GM18502 (cell line): ENCODE measurements around the gene DKC1.

ENCODE experiments used
- ATAC-seq: cut with Tn5 transposase; IDR thresholded peaks from one replicate; pipeline ENCODE4 v1.9.1; 2021; ENCODE audit warnings: mild to moderate bottlenecking; ENCODE audit not compliant: unreplicated experiment, poor library complexity

DKC1 gene

DNA sequence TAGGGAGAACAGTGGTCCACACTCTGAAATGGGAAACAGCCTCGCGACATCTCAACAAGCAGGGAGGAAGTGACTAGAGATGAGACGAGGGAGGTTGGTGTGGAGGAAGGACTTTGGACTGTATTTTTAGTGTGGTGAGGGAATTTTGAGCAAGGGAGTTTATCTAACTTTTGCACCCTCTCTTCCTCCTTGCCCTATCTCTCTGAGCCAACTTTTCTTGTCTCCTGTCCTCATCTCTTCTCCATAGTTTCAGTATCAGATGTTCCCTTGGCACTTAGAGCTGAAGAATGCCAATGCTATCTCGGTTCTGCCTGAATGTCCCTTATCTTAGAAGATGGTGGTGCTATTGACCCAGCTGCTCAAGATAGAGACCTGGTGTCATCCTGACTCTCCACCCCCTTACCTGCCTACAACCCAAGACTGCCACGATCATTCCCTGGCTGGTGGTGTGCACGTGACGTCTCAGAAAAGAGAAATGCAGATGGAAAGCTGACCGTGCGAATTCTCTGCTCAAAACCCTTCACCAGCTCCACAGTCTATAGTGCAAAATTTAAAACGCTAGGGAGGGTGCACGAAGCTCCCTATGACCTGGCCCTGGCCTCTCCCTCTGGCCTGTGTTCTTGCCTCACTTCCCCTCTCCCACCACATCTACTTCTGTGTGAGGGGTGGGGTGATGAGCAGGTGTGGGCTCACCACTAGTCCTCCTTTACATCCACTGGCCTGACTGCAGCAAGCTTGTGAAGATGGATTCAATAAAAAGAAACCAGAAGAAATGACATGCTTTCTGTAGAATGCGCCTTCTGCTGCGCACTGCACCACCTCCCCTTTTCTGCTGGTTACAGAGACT lies 21.7 kb downstream of the DKC1 start:
- no peak for ATAC-seq

DNA sequence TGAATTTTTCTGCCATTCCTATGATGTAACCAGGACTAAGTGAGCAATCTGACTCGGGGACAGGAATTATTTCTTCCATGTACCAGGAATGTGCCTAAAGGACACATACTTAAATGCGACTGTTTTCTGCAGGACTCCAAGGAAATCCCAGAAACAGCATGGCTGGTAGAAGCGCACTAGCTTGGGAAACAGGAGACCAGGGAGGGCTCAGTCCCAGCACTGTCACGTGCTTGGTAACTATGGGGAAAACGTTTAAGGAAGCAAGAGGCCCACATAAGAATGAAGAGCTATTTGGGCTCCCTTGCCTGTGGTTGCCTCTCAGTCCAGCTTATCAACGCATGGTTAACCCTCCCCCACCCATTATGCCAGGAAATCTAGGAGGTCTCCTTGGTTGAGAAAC lies 23.1 kb downstream of the DKC1 start:
- no peak for ATAC-seq

DNA sequence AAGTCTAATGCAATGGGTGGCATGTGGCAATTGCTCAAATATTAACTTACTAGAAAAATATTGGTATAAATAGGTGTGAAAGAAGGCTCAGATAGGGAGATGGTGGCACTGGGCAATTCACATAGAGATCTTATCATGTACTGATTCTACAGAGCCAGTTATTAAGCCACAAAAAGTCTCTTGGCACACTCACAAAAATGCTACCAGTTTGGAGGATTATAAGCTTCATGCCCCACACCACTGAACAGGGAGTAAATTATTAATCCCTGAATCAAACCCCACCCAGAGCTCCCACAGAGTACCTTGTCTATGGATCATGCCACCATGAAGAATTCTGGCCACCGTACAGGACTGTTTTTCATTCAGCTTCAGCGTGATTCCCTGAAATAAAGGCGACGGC lies 28.8 kb downstream of the DKC1 start:
- ATAC-seq: no peak

DNA sequence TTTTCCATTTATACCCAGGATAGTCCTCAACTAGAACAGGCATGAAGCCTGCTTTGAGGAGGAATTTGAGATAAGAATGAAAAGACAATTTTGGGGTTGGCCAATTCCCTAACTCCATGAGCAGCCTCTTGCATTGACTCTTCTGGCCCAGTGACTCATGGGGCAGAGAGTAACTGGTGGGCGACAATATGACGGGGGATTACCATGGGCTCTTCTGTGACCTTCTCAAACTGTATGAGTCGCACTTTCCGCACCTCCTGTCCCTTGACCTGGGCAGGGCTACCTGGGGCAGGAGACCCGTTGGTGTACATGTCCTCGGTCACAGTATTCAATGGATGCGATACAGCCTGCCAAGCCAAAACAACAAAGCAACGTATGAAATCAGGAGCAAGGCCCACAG lies 29.3 kb downstream of the DKC1 start:
- ATAC-seq: no peak

DNA sequence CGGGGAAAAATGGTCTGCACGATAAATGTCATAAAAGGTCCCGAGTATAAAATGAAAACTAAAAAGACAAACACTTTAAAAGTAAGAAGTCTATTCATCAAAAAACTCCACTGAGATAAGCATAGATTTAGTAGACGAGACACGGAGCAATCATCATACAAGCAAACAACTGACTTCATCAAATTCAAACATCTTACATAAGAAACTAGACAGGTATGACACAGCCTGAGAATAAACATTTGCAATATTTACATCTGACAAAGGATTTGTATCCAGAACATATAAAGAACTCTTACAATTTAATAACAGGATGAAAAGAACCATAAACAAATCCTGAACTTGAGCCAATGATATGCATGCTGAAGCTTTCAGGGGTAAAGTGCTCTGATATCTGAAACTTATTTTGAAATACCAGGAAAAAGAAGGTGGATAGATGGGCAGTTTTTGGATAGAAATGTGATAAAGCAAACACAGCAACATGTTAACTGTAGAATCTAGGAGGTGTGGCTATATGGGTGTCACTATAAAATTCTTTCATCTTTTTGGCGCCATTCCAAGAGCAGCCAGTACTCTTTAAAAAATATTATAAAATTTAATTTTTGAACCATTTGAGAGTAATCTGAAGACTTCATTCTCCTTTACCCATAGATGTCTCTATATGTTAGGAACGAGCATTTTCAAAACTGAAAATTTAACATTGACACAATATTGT lies 30.6 kb downstream of the DKC1 start:
- no peak for ATAC-seq

DNA sequence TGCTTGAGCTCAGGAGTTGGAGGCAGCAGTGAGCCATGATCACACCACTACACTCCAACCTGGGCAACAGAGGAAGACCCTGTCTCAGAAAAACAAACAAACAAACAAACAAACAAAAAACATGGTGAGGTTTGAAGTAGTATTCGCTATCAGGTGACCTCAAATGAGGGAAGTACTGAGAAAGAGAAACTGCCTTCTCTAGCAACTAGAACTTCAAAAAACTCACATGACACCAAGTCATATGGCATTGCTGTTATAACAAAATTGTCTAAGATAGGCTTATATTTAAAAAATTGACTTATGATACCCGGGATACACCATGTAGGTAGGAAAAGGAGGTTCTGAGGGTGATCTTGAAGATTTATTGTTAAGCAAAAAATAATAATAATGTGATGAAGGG lies 32.4 kb downstream of the DKC1 start:
- ATAC-seq: no peak

DNA sequence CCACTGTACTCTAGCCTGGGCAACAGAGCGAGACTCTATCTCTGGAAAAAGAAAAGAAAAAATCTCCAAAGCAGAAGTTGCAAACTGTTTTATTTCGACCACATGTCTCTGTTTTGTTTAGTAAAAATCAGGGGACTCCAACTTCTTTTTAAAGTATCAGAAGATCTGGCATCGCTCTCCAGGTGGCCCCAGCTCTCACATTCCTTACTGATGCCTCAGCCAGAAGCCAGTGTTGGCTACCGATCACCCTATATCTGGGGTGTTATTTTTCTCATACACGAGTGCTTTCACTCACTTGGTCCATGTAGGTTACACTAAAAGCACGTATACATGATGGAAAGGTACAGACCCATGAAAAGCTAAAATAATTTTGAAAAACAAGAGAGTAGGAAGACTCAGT lies 34.3 kb downstream of the DKC1 start:
- no peak for ATAC-seq

DNA sequence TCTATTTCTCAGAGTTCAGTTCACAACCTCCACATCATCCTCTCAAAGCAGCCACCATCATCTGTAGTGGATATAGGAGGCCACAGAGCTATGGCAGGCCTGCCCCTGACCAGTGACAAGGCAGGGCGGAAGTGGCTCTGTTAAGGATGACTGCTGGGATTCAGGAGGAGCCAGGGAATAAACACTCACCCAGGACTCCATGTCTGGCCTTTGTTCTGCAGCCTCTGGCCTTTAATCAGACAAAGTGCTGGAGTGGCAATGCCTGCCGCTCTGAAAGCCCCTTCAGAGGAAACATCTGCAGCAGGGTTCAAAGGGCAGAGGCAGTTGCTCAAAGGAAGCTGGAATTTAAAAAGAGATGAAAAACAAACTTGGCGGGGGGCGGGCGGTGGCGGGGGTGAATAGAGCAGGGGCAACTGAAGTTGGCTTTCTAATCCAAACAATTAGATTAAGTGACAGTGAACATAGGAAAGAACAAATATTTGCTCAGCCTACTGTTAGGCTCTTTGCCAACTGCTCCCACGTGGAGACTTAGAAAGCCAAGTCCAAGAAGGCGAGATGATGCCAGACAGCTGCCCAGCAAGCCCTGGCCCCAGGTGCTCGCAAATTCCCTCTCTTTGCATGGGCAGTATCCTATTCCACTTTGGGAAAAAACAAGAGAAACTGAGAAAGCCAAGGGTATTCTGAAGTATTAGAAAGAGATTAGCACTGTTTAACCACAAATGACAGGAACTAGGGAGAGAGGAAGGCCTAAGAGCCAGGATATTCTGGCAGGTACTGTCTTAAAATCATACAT lies 37.1 kb downstream of the DKC1 start:
- ATAC-seq: no peak

DNA sequence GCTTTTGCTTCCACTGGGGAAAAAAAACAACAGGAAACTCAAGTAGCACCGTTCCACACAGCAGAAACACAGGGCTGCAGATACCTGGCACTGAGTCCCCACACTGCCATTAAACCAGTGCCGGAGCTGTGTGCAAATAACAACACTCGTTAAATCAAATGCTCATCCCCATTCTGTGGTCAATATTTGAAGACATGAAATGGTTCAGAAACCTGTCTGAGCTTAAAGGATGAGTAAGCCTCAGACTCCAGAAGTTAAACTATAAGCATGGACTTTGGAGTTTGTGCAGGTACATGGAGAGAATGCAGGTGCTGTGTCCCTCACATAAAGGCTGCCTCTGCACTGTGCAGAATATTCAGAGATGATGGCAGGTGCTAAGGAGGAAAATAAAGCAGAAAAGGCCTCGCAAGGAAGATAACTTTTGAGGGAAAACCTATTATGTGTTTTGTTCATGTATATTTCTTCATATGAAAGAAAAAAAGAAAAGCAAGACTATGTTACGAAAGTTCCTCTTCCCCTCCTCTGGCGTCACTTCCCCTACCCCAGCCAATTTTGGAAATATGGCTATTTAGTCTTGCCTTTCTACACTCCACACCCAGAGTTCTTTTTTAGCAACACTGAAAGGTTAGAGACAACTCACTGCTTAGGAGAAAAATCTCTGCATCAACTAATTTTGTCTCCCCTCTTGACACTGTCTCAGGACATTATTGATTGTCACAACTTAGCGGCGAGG lies 38.0 kb downstream of the DKC1 start:
- no peak for ATAC-seq

DNA sequence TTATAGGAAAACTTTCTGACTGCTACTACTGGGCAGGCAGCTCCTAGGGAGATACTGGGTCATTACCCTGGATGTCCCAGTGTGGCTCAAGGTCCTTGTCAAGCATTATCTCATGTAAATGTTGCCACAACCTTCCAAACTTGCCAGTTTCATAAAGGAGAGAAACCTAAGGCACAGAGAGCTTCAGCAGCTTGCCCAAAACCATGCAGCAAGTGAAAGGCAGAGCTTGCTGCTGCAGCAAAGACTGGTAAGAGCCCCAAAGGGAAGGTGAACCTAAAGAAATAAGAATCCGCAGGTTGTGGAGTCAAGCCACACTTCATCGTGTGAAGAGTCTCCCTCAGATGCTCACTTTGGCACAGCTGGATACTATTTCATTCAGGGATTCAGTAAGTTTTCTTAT lies 40.3 kb downstream of the DKC1 start:
- ATAC-seq: no peak

DNA sequence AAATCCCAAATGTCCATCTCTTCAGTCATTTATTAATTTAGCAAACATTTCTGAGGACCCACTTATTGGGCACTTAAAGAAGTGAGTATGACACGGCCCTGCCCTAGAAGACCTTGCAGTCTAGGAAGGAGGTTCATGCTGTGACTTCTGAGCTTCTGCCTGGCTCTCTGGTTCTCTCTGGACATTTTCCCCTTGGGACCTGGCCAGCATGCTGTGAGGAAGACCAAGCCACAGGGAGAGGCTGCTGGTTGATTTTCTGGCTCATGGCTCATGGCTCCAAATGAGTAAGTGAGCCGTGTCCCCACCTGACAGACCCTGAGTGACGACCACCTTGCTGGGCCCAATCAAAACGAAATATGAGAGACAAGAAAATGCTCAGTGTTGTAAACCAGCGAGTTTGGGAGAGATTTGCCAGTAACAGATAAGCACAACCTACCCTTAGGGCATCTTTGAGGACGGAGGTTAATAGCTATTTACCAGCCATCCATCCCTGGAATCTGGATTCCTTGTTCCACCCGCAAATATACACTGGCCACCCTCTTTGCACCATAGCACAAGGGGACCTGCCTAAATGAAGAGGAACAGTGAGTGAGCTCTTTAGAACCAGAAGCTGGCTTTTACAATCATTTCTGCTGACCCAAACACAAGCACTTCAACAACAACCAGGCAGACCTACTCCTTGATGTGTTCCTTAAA lies 41.7 kb downstream of the DKC1 start:
- ATAC-seq: no peak

DNA sequence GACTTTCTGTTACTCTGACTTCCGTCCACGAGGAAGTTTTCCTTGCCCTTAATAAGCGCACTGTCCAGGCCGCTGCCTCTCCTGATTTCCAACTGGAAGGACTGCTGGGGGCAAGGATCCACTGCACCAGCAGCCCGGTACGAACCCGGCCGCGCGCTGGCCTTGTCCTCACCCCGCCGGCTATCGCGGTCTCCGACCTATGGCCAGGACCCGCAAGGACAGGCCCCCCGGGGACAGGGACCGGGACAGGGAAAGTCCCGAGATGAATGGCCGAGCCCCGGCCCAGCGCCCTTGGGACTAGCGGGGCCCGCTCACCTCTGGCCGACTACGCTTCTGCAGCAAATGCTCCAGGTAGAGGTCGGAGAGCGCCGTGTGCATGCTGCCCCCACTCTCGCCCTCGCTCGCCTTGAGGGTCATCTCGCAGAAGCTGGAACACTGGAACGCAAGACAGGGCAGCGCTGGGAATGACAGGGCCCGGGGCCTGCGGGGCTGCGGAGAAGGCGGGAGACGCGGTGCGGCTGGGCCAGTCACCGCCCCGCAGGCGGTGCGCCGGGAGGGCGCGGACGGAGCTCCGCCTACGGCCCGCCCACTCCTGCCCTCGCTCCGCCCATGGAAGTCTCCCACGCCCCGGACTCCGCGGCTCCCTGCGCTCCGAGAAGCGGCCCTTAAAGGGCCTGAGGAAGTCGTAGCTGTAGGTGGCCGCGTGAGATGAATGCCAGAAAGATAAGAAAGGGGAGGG lies 42.5 kb downstream of the DKC1 start, which contains the start of gene MPP1:
TSS of gene MPP1 (minus strand) at position 529 of the 739 bp plus-strand sequence. CDS start at position 417, 112 bp downstream.
- peak; percentile 92 for ATAC-seq

DNA sequence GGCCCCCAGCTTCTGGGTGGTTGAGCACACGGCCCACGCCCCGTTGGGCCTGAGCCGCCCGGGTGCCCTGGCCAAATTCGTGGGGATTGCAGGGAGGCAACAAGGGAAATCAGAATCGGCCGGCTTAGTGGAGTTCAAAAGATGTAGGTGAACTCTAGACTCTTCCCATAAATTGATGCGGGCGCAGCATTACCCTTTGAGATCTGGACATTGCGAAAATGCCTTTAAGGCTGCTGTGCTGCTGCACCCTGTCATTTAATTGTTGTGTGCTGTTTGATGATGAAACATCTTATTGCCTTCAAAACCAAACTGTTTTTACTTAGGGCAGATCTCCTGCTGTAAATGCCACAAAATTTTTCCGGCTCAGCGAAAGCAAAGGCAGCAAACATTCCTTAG lies 43.0 kb downstream of the DKC1 start:
- ATAC-seq: no peak

DNA sequence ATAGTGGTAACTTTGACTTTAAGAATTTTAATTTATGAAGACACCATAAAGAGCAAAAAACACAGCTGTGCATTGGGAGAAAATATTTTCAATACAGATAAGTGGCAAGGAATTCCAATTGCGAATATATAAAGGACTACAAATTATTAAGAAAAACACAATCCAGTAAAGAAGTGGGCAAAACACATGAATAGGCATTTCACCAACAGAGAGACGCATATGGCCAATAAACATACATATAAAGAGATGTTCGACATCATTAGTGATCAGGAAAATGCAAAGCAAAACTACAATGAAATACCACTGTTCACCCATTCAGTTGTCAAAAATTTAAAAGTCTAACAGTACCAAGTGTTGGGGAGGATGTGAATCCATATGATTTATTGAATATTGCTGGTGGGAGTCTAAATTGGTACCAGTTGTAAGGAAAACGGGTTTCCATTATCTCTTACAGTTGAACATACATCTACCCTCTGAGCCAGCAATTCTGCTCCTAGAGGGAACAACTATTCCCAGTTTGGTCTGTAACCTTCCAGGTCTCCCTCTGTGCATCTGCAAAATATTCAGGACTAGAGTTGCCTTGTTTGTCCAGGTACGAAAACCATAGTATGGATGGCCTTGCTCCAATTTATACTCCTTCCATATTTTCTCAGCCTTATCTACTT lies 44.3 kb downstream of the DKC1 start:
- ATAC-seq: no peak

DNA sequence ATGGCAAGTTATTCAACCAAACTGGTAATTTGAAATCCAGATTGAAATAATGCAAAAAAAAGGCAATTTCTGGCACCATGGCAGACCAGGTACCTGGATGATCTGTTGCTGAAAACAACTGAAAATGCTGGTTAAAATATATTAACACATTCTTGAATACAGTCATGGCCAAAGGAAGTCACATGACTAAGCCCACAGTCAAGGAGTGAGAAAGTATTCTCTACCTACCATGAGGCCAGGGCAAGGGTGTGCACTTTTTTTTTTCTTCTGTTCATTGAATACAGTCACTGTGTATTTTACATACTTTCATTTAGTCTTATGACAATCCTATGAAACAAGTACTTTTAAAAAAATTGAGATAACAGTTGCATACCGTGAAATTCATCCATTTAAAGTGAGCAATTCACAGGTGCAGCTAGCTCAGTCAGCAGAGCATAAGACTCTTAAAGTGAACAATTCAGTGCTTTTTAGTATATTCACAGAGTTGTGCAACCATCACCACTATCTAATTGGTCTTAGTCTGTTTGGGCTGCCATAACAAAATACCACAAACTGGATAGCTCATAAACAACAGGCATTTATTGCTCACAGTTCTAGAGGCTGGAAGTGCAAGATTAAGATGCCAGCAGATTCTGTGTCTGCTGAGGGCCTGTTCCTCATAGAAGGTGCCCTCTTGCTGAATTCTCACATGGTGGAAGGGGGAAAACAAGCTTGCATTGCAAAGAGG lies 47.4 kb downstream of the DKC1 start:
- no peak for ATAC-seq

DNA sequence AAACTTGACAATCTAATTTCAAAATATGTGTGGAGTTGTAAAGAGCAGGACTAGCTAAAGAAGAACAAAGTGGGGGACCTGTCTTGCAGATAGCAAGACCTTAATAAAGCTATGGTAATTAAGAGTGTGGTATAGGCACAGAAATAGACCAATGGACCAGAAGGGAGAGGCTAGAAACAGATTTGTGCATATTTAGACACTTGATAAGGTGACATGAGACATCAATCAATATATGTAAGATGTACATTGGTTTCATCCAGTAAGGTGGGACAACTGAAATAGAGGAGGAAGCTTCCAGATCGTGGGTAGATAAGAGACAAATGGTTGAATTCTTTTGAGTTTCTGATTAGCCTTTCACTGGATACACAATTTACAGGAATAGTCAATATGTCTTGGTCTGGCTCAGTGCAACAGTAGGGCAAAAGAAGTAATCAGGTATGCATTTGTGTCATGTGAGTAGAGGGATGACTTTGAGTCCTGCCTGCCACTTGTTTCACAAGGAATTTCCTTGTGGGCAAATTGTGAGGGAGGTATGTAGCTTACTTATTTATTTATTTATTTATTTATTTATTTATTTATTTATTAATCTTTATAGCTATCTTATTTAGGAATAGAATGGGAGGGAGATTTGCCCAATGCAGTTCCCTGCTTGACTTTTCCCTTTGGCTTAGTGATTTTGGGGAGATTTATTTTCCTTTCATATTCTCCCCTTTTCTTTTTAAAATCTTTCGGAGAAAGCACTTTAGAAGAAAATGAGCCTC lies 49.9 kb downstream of the DKC1 start:
- no peak for ATAC-seq

DNA sequence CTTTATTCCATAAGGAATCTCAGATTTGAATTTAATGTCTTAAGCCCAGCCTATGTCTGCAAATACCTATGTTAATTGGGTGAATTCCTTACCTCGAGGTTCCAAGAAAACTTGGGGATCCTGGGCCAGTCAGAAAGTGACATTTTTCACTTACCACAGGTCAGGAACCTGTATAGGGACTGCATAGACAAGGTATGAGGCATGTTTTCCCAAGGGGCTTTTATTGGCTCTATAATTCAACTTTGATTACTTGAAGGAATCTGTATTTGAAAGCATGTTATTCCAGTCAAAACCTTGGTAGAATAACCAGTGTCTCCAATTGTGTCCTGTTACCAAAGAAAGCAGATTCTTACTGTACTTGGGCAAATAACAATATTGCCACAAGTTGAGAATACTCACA lies 51.1 kb downstream of the DKC1 start:
- no peak for ATAC-seq
